Measurements from ENCODE around the gene CREG1. TPM values are rescaled to one million over a fixed set of nuclear protein-coding genes. Genes with fewer than 3 reads are reported as not detected.
"Not testable (repeated sequence)": the region's sequence is repeated elsewhere in the genome, so short reads cannot be mapped to it uniquely, and the experiment has no call there.

Gene CREG1
- total RNA-seq, 2 experiments from 2014 or later, result 13.5 to 14.6 TPM

GRCh38 chr1:167582722-167583121 is 29.2 kb upstream of the CREG1 start:
- ChIA-PET CTCF (interaction anchor here (1.0 kb wide), 1 partner anchor 105 kb away, joined by 3 read pairs; no protein-coding TSS in a partner anchor), POLR2A (interaction anchor here (1.2 kb wide), 1 partner anchor 25 kb away, joined by 3 read pairs; no protein-coding TSS in a partner anchor)
- no peaks in the 10 kb centered on the region for H3K9me3 Mint-ChIP-seq
- DNase-seq, result no peak
- intact Hi-C loops (cut with micrococcal nuclease), result no loop called here
- no peaks in the 10 kb centered on the region for H3K36me3 Mint-ChIP-seq
- H3K27me3 Mint-ChIP-seq, result no peaks in the 10 kb centered on the region
- no peaks in the 10 kb centered on the region for H3K4me1 Mint-ChIP-seq (ENCODE audit: low read depth)
- H3K4me3 Mint-ChIP-seq, result no peak overlapping the region
- no peak overlapping the region for H3K27ac Mint-ChIP-seq

DNA sequence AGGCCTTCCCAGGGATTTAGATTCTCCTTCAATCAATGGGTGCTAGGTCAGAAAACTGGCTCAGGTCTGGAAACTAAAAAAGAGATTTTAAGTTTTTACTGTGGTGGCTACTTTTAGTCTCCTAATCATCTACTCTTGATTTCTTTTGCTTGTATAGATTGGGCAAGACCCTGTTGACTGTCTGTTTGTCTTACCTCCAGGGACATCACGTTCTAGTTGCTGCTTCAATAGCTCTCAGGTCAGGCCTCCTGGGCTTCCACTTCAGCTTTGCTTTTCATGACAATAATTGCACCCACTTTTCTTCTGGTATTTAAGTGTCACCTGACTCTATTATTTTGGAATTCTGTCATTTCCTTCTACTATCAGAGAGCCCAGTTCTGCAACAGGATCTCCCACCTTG is 28.5 kb upstream of the CREG1 start:
- CTCF ChIA-PET, result interaction anchor here (1.0 kb wide), 1 partner anchor 106 kb away, joined by 3 read pairs; no protein-coding TSS in a partner anchor
- H3K4me1 Mint-ChIP-seq (ENCODE audit: low read depth), result no peaks in the 10 kb centered on the region
- POLR2A ChIA-PET, result interaction anchor here (0.5 kb wide), 1 partner anchor 177 kb away, joined by 3 read pairs; no protein-coding TSS in a partner anchor

GRCh38 chr1:167579986-167580385 is 26.4 kb upstream of the CREG1 start:
- intact Hi-C loops (cut with micrococcal nuclease), result no loop called here
- no peaks in the 10 kb centered on the region for H3K9me3 Mint-ChIP-seq
- H3K36me3 Mint-ChIP-seq, result no peaks in the 10 kb centered on the region
- peaks cover under 1% of the 10 kb centered on the region for H3K27me3 Mint-ChIP-seq
- DNase-seq, result no peak
- ChIA-PET POLR2A (no interaction called here), CTCF (no interaction called here)
- H3K4me3 Mint-ChIP-seq, result no peak overlapping the region
- no peak overlapping the region for H3K27ac Mint-ChIP-seq
- no peaks in the 10 kb centered on the region for H3K4me1 Mint-ChIP-seq (ENCODE audit: low read depth)

More for the DNA sequence above, 28.5 kb upstream of the CREG1 start:
- intact Hi-C loops (cut with micrococcal nuclease), result no loop called here
- Mint-ChIP-seq H3K9me3 (no peaks in the 10 kb centered on the region), H3K36me3 (no peaks in the 10 kb centered on the region), H3K27me3 (no peaks in the 10 kb centered on the region), H3K27ac (no peak overlapping the region), H3K4me3 (no peak overlapping the region)
- DNase-seq, result no peak

- intact Hi-C loops (cut with micrococcal nuclease), result no loop called here
- CTCF ChIA-PET, result interaction anchor here (0.6 kb wide), 1 partner anchor 543 kb away, joined by 3 read pairs; no protein-coding TSS in a partner anchor
These were observed 25.5 kb upstream of the CREG1 start for GRCh38 chr1:167578939-167579521.

DNA sequence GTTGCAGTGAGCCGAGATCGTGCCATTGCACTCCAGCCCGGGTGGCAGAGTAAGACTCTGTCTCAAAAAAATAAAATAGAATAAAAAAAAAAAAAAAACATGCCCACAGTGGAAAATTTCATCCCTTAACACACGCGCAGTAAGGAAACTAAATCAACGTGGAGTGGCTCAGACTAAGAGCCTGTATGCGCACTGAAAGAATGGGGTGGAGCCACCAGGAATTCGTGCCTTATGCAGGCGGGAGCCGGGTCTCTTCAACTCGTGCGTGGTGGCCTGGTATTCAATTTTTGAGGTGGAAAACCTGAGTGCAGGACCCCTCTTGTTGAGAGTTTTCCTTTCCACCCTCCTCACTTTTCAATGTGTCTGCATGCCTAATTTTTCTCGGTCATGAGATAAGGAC is 22.1 kb upstream of the CREG1 start:
- Mint-ChIP-seq H3K27ac (no peak overlapping the region), H3K27me3 (peaks cover 10% of the 10 kb centered on the region), H3K36me3 (no peaks in the 10 kb centered on the region), H3K4me3 (no peak overlapping the region), H3K4me1 (ENCODE audit: low read depth) (no peaks in the 10 kb centered on the region), H3K9me3 (no peaks in the 10 kb centered on the region)
- no peak for DNase-seq
- ChIA-PET POLR2A (interaction anchor here (0.7 kb wide), 1 partner anchor 92 kb away, joined by 3 read pairs; no protein-coding TSS in a partner anchor), CTCF (interaction anchor here (1.4 kb wide), 1 partner anchor 112 kb away, joined by 3 read pairs; no protein-coding TSS in a partner anchor)
- intact Hi-C loops (cut with micrococcal nuclease), result no loop called here

More at GRCh38 chr1:167578939-167579521, 25.5 kb upstream of the CREG1 start:
- Mint-ChIP-seq H3K27ac (no peak overlapping the region), H3K9me3 (no peaks in the 10 kb centered on the region), H3K27me3 (peaks cover 2% of the 10 kb centered on the region), H3K36me3 (no peaks in the 10 kb centered on the region), H3K4me1 (ENCODE audit: low read depth) (no peaks in the 10 kb centered on the region), H3K4me3 (no peak overlapping the region)
- no peak for DNase-seq
- POLR2A ChIA-PET, result interaction anchor here (0.6 kb wide), 1 partner anchor 128 kb away, joined by 3 read pairs; no protein-coding TSS in a partner anchor

GRCh38 chr1:167573035-167573434 is 19.5 kb upstream of the CREG1 start:
- ChIA-PET POLR2A (no interaction called here), CTCF (no interaction called here)
- Mint-ChIP-seq H3K27ac (no peak overlapping the region), H3K27me3 (peaks cover 12% of the 10 kb centered on the region), H3K4me1 (ENCODE audit: low read depth) (no peaks in the 10 kb centered on the region), H3K9me3 (no peaks in the 10 kb centered on the region), H3K4me3 (no peak overlapping the region), H3K36me3 (no peaks in the 10 kb centered on the region)
- intact Hi-C loops (cut with micrococcal nuclease), result no loop called here
- DNase-seq, result no peak

GRCh38 chr1:167570712-167571111 is 17.1 kb upstream of the CREG1 start:
- H3K9me3 Mint-ChIP-seq; intact Hi-C loops (cut with micrococcal nuclease); POLR2A ChIA-PET; H3K4me3 Mint-ChIP-seq; DNase-seq; H3K36me3 Mint-ChIP-seq; H3K4me1 Mint-ChIP-seq (ENCODE audit: low read depth): not testable (repeated sequence)
- Mint-ChIP-seq H3K27me3 (peaks cover 12% of the 10 kb centered on the region), H3K27ac (peak overlapping the region; percentile 38)
- CTCF ChIA-PET, result interaction anchor here (0.8 to 1.9 kb wide), 2 partner anchors 15 to 117 kb away, joined by 3 to 4 read pairs; no protein-coding TSS in a partner anchor

GRCh38 chr1:167567663-167568062 is 14.1 kb upstream of the CREG1 start:
- Mint-ChIP-seq H3K4me3 (no peak overlapping the region), H3K4me1 (ENCODE audit: low read depth) (no peaks in the 10 kb centered on the region), H3K9me3 (no peaks in the 10 kb centered on the region), H3K27ac (no peak overlapping the region), H3K36me3 (no peaks in the 10 kb centered on the region), H3K27me3 (peaks cover 7% of the 10 kb centered on the region)
- POLR2A ChIA-PET, result no interaction called here
- CTCF ChIA-PET, result interaction anchor here (2.9 kb wide), 1 partner anchor 10 kb away, joined by 11 read pairs; no protein-coding TSS in a partner anchor
- intact Hi-C loops (cut with micrococcal nuclease), result no loop called here
- DNase-seq, result no peak

DNA sequence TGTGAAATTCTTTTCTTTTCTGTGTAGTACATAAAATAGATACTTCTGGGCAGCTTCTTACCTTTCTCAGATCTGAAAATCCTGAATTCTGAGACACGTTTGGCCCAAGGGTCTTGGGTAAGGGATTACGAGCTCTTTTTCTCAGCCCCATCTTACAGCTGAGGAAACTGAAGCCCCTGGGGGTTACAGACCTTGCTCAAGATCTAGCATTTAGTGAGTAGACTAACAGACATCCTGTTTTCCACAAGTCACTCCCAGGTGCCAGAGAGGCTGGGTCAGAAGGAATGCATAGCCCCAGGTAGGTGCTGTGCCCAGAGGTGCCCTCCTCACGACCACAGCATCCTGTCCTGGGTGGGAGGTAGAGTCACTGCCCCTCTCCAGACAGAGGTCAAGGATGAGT is 13.2 kb upstream of the CREG1 start:
- no peaks in the 10 kb centered on the region for H3K9me3 Mint-ChIP-seq
- ChIA-PET CTCF (interaction anchor here (2.9 kb wide), 1 partner anchor 10 kb away, joined by 11 read pairs; no protein-coding TSS in a partner anchor), POLR2A (no interaction called here)
- H3K27me3 Mint-ChIP-seq, result peaks cover 3% of the 10 kb centered on the region
- H3K27ac Mint-ChIP-seq, result no peak overlapping the region
- H3K4me1 Mint-ChIP-seq (ENCODE audit: low read depth), result no peaks in the 10 kb centered on the region
- H3K36me3 Mint-ChIP-seq, result no peaks in the 10 kb centered on the region
- no peak for DNase-seq
- H3K4me3 Mint-ChIP-seq, result no peak overlapping the region
- intact Hi-C loops (cut with micrococcal nuclease), result no loop called here

- intact Hi-C loops (cut with micrococcal nuclease), result no loop called here
- H3K4me1 Mint-ChIP-seq (ENCODE audit: low read depth), result no peaks in the 10 kb centered on the region
- H3K4me3 Mint-ChIP-seq, result no peak overlapping the region
- no peaks in the 10 kb centered on the region for H3K36me3 Mint-ChIP-seq
- POLR2A ChIA-PET, result no interaction called here
- peaks cover 3% of the 10 kb centered on the region for H3K27me3 Mint-ChIP-seq
- no peak for DNase-seq
- H3K9me3 Mint-ChIP-seq, result no peaks in the 10 kb centered on the region
- H3K27ac Mint-ChIP-seq, result no peak overlapping the region
- CTCF ChIA-PET, result interaction anchor here (0.6 to 2.9 kb wide), 5 partner anchors 9 to 1900 kb away, joined by 3 to 11 read pairs (median 6); no protein-coding TSS in a partner anchor
These were observed 12.4 kb upstream of the CREG1 start for GRCh38 chr1:167565922-167566321.

- H3K4me3 Mint-ChIP-seq, result no peak overlapping the region
These were observed 11.2 kb upstream of the CREG1 start for GRCh38 chr1:167564612-167565270.

DNA sequence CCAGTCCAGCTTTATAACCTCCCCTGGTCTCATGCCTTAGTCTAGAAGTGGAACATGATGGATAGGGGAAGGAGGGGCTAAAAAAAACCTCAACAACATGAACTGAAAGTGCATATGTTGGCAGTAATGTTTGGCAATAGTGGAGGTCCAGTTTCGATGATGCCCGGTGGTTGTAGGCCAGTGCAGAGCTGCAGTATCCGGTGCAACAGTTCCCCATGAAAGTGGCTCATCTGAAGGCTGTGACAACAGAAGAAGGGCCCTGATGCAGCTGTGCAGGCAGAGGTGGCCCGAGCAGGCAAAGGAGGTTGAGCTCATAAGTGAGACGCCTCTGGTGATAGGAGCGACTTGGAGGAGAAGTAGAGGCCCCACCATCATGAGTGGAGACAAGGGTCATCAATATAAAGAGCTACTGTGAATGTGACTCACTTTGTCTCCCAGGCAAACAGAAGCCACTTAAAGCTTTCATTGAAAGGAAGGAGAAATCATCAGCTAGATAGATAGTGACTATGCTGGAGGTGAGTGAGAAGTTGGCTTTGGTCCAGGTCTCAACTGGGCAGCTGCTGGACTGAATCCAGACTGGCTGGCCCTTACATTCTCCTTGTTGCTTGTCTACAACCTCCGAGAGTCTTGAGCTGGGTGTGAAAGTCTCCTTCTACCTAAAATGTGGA is 10.2 kb upstream of the CREG1 start:
- intact Hi-C loops (cut with micrococcal nuclease), result no loop called here
- Mint-ChIP-seq H3K9me3 (no peaks in the 10 kb centered on the region), H3K27ac (no peak overlapping the region), H3K36me3 (no peaks in the 10 kb centered on the region), H3K27me3 (no peaks in the 10 kb centered on the region), H3K4me1 (ENCODE audit: low read depth) (no peaks in the 10 kb centered on the region), H3K4me3 (no peak overlapping the region)
- ChIA-PET CTCF (interaction anchor here (0.7 to 2.7 kb wide), 6 partner anchors 10 to 124 kb away, joined by 3 to 11 read pairs (median 3); partner anchors contain the start of gene CREG1), POLR2A (no interaction called here)
- no peak for DNase-seq

More at GRCh38 chr1:167564612-167565270, 11.2 kb upstream of the CREG1 start:
- intact Hi-C loops (cut with micrococcal nuclease), result no loop called here
- H3K27me3 Mint-ChIP-seq, result no peaks in the 10 kb centered on the region
- no peaks in the 10 kb centered on the region for H3K4me1 Mint-ChIP-seq (ENCODE audit: low read depth)
- CTCF ChIA-PET, result interaction anchor here (1.1 to 2.9 kb wide), 7 partner anchors 7 to 123 kb away, joined by 3 to 11 read pairs (median 5); partner anchors contain the start of gene CREG1
- no peaks in the 10 kb centered on the region for H3K9me3 Mint-ChIP-seq
- no peak for DNase-seq
- H3K27ac Mint-ChIP-seq, result no peak overlapping the region
- H3K36me3 Mint-ChIP-seq, result no peaks in the 10 kb centered on the region
- POLR2A ChIA-PET, result no interaction called here

Measured in activated CD4-positive, alpha-beta memory T cell treated with anti-CD3 and anti-CD28 coated beads for 36 hours (primary cell).